NAMALWA (cell line): ENCODE data around the gene DNTT.

Experiments
- DNase-seq: peaks from one replicate; pipeline ENCODE4 v3.0.0-alpha.2; 2015; ENCODE audit warnings: low spot score

The DNTT gene

GRCh38 chr10:96342402-96342801 lies 38.2 kb downstream of the DNTT start:
- no peak for DNase-seq

DNA sequence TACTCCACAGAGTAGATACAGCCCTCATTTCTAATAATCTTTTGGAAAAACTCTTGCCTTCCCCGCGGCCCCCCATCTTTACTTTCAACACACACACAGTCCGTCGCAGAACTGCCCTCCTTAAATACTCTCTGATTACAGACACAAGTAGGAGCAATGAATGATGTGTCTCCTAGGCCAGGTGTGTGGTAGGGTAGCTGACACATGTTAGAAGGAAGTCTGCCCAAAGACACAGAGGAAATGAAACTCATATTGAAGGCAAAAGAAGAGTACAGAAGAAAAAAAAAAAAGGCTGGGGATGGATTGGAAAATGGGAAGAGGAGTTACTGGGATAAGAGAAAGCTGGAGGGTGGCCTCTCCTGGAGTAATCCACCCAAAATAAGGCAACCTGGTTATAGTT lies 39.9 kb downstream of the DNTT start:
- DNase-seq = no peak

DNA sequence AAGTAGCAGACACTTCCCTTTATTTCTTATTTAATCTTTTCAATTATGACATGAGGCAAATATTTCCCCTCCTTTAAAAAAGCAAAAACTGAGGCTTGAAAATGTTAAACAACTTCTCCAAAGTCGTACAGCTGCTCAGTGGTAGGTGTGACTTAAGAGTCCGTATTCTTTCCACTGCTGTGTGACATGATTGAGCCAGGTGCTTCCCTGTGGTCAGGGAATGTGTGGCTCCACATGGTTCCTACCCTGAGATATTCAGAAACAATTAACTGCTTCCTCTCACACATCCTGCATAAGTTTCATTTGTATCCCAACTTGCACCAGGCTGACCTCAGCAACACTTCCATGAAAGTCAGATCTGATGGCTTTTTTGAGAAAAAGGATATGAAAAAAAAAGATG lies 41.0 kb downstream of the DNTT start:
- no peak for DNase-seq

DNA sequence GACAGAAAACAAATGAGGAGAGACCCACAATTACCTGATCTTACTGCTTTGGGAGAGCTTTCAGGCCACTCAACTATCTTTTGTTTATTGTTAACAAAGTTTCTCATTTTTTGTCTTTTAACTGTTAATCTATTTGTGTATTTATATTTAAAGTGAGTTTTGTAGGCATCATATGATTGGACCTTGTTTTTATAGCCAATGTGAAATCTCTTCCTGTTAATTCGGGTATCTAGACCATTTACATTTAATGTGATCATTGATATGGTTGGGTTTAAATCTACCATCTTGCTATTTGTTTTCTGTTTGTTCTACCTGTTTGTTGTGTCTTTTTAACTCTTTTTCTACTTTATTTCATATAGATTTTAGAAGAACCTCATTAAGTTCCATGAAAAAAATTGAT lies 42.1 kb downstream of the DNTT start:
- no peak for DNase-seq

GRCh38 chr10:96352027-96352426 lies 47.8 kb downstream of the DNTT start:
- DNase-seq = no peak

GRCh38 chr10:96352582-96352981 lies 48.3 kb downstream of the DNTT start:
- no peak for DNase-seq

- DNase-seq = no peak
Observed at GRCh38 chr10:96357038-96357620, 52.9 kb downstream of the DNTT start.

GRCh38 chr10:96358851-96359540 lies 54.8 kb downstream of the DNTT start, which contains the start of gene OPALIN:
Gene OPALIN (minus strand): TSS chr10:96359002. CDS start chr10:96358896, 106 bp downstream.
- no peak for DNase-seq

- no peak for DNase-seq
Observed at GRCh38 chr10:96359616-96360015, 55.4 kb downstream of the DNTT start.

DNA sequence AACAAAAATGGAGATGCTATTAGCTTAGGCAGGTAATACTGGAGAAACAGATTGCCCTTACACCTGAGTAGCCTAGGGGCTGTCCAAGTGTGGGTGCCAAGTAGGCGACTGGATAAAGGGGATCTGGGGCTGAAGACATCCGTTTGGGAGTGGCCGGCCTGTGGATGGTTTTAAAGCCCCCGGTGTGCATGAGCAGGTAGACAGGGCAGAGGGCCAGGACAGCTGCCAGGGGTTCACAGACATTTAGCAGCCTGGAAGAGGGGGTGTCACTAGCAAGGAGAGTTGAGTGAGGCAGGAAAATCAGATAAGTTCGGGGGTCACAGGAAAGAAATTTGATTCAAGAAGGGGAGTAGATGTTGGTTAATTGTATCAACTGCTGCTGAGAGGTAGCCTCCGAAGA lies 56.1 kb downstream of the DNTT start:
- no peak for DNase-seq

GRCh38 chr10:96360766-96361165 lies 56.5 kb downstream of the DNTT start:
- no peak for DNase-seq

DNA sequence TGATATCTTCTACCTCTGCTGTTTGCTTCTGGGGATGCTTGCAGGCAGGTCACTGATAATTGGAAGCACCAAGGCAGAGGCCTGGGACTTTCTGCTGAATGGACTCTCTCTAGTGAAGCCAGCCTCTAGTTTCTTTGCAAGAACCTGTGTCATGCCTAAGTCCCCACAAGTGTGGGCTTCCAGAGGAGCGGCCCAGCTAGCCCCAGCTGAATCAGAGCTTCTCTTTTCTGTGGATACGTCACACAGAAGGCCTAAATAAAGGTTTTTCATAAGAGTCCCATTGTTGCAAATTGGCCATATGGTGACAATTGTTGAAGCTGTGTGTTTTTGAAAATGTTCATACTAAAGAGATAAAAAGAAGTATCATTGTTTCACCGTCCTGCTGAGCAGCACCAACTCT lies 61.3 kb downstream of the DNTT start:
- no peak for DNase-seq

DNA sequence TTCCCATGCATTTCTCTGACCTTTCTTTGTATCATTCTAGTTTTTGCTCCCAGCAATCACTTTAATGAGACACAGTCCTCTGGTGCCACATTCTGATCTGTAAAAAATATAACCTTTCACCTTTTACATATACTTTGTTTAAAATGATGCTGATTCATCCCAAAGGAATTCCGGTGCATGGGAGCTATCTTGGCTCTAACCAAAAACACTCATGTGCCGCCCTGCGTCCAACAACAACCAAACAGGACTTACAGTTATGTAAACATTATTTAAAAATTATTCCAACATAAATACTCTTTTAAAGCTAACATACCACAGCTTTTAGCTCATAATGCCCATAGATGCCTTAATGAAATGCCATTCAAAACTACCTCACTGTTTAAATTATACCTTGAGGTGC lies 62.3 kb downstream of the DNTT start:
- DNase-seq = no peak

- no peak for DNase-seq
Observed at GRCh38 chr10:96367470-96367869, 63.2 kb downstream of the DNTT start.

DNA sequence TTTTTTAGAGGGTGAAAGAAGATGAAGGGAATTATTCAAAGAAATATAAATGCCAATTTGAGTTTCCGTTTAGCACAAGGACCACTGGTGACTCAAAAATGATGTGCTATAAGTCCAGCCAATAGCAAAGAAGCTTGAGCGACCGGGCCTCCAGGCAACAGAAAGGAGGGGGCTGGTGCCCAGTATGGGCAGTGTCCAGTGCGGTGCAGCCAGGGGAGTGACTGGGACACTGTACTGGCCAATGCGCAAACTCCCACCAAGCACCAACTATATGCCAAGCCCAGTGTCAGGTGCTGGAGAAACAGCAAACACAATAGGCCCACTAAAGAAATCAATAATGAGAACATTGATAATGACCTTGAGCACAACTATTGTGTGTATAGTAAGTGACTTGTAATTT lies 64.7 kb downstream of the DNTT start:
- DNase-seq = no peak

DNA sequence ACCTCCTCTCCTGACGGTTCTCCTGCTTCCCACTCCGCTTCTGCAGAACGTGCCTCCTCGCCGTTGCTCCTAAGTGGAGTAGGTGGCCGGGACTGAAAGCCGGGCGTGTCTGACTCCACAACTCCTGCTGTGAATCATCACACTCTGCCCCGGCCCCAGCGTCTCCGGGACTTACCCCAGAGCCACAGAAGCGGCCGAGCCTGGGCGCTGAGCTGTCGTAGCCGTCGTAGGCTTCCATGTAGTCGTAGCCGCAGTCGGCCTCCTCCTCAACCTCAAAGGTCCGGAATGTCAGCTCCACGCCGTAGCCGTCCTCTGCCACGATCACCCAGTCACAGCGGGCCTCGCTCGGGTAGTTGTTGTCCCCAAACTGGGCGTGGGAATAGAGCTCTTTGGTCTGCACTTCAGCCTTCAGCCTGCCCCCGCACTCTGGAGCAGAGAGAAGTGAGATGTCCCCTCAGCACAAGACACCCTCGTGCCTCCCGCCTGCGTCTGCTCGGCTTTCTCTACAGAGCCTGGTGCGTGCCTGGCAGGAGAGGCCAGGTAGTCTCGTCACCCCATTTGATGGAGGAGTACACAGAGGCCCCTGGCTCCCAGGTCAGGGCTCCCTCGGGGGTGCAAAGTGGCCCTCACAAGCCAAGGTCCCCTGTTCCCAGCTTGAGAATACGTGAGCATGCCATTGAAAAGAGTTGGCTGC lies 65.8 kb downstream of the DNTT start:
- no peak for DNase-seq

GRCh38 chr10:96370584-96371157 lies 66.4 kb downstream of the DNTT start:
- DNase-seq = peak; percentile 80

DNA sequence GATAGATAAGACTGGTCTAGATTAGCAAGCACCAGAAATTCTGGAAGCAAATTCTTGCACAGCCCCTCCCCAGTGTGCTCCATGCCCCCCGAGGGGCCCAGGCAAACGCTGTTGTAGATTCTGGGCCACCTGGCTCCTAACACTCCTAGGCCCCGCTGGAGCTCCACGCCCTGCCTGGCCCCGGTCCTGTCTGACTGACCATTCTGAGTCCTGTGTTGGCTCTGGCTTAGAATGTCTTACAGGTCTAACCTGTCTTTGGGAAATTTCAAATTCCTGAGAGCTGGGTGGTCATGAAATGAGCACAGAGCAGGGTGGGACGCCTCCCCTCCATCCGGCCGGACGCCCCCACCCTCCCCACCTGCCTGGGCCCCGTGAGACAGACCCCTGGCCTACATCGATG lies 67.1 kb downstream of the DNTT start:
- DNase-seq = no peak

DNA sequence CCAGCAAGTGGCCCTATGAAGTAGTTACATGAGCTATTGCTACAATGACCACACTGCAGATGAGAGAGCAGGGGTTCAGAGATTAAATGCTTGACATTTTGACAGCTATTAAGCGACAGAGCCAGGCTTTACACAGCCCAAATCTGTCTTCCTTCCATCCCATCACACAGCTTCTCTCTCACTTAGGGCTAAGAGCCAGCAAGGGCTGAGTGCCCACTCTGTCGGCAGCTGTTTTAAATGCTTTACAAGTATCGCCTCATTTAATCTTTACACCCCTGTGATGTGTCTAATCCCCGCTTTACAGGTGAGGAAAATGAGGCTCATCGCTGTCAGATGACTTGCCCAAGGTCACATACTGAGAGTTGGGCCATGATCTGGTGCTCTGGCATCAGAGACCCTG lies 69.8 kb downstream of the DNTT start:
- DNase-seq = no peak

DNA sequence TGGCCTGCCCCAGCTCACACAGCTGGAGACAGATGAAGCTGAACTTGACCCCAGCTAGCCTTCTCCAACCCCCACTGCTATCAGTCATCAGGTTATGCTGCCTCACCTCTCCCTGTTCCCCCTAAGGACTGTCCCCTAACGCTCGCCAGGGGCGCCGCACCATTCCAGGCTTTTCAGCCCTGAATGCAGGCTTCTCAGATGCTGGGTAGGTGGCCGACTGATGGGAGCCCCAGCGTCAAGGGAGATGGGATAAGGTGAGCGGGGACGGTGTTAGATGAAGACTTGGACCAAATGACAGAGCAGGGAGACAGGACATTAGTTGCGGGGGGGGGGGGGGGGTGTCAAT lies 70.4 kb downstream of the DNTT start:
- DNase-seq = no peak

- peak; percentile 90 for DNase-seq
Observed at GRCh38 chr10:96374985-96375830, 71.0 kb downstream of the DNTT start.

- no peak for DNase-seq
Observed at GRCh38 chr10:96376483-96376882, 72.2 kb downstream of the DNTT start.
